Suprapubic skin (tissue), 4 donors: Measurements from ENCODE around the gene RCAN2.

ENCODE experiments used
- CTCF ChIP-seq, 2 donors: fragments of 200-600 bp in 1 of 2; fragments of 450-650 bp in 1 of 2; sonication (generic) in 1 of 2; IDR thresholded peaks; one replicate each; pipeline ENCODE4 v1.5.1; 2016 to 2019; ENCODE audit warnings: antibody characterized with exemption in 2 of 2, mild to moderate bottlenecking in 1 of 2, moderate library complexity in 1 of 2
- EP300 ChIP-seq: sonication (generic); formaldehyde crosslinking; IDR thresholded peaks from one replicate; pipeline ENCODE4 v1.6.1; 2017; ENCODE audit warnings: antibody characterized with exemption
- POLR2A ChIP-seq, 2 donors: fragments of 450-650 bp; IDR thresholded peaks; one replicate each; pipeline ENCODE4 v1.6.1; 2017; ENCODE audit warnings: antibody characterized with exemption in 2 of 2, mild to moderate bottlenecking in 2 of 2, moderate library complexity in 2 of 2
- POLR2AphosphoS5 ChIP-seq, 3 donors: sonication (generic); formaldehyde crosslinking; IDR thresholded peaks; one replicate each; pipeline ENCODE4 v1.6.1; 2017; ENCODE audit warnings: antibody characterized with exemption in 3 of 3

- TF ChIP-seq CTCF (IDR thresholded peaks at IDR 0.05) (no peak), POLR2A (IDR thresholded peaks at IDR 0.05) (no peak), POLR2AphosphoS5 (IDR thresholded peaks at IDR 0.05) (no peak), EP300 (no peak)
Measured at GRCh38 chr6:46312654-46313053, 178.6 kb downstream of the RCAN2 start.
